Trophoblast cell (in vitro differentiated cells and primary cell): ENCODE data around the gene KIFC3.
A peak's percentile ranks its signal among the peaks of the same experiment; 100 is the strongest.
"Not testable (repeated sequence)": the region's sequence is repeated elsewhere in the genome, so short reads cannot be mapped to it uniquely, and the experiment has no call there.

Experiments used
- DNase-seq, 2 donors: peaks; one replicate each; pipeline ENCODE4 v3.0.0-alpha.2; 2016
- H2AFZ ChIP-seq: 2 replicates; pipeline ENCODE4 v1.6.1; 2013; ENCODE audit warnings: low read length, moderate library complexity, mild to moderate bottlenecking; ENCODE audit not compliant: insufficient read depth, poor library complexity
- H2AK5ac ChIP-seq: 2 replicates; pipeline ENCODE4 v1.6.1; 2013; ENCODE audit warnings: mild to moderate bottlenecking, low read length
- H2BK120ac ChIP-seq: 2 replicates; pipeline ENCODE4 v1.6.1; 2013; ENCODE audit warnings: low read length, mild to moderate bottlenecking, moderate library complexity; ENCODE audit not compliant: insufficient read depth, poor library complexity
- H2BK12ac ChIP-seq: 2 replicates; pipeline ENCODE4 v1.6.1; 2013; ENCODE audit warnings: mild to moderate bottlenecking, low read length, moderate library complexity
- H2BK5ac ChIP-seq: 2 replicates; pipeline ENCODE4 v1.6.1; 2013; ENCODE audit warnings: low read length, low read depth, moderate library complexity, mild to moderate bottlenecking; ENCODE audit not compliant: poor library complexity
- H3K14ac ChIP-seq: 2 replicates; pipeline ENCODE4 v1.6.1; 2013; ENCODE audit warnings: mild to moderate bottlenecking, low read length
- H3K18ac ChIP-seq: 2 replicates; pipeline ENCODE4 v1.6.1; 2013; ENCODE audit warnings: mild to moderate bottlenecking, low read length
- H3K23ac ChIP-seq: 2 replicates; pipeline ENCODE4 v1.6.1; 2013; ENCODE audit warnings: low read length
- H3K27ac ChIP-seq: 2 replicates; pipeline ENCODE4 v1.5.1; 2013; ENCODE audit warnings: low read depth, mild to moderate bottlenecking, inconsistent platforms, low read length, moderate library complexity
- H3K27me3 ChIP-seq: 2 replicates; pipeline ENCODE4 v1.6.1; 2013; ENCODE audit warnings: inconsistent platforms, mild to moderate bottlenecking, low read length, moderate library complexity; ENCODE audit not compliant: insufficient read depth
- H3K36me3 ChIP-seq, 2 experiments: 1 replicate in 1 of 2; 2 replicates in 1 of 2; pipeline ENCODE4 v1.6.1; 2013; ENCODE audit warnings: low read length in 2 of 2, mild to moderate bottlenecking in 2 of 2, moderate library complexity in 1 of 2; ENCODE audit not compliant: insufficient read depth in 2 of 2, control insufficient read depth in 1 of 2
- H3K4ac ChIP-seq: 2 replicates; pipeline ENCODE4 v1.6.1; 2013; ENCODE audit warnings: low read depth, mild to moderate bottlenecking, low read length, moderate library complexity
- H3K4me1 ChIP-seq, 2 experiments: 1 replicate in 1 of 2; 2 replicates in 1 of 2; pipeline ENCODE4 v1.6.1; 2013; ENCODE audit warnings: low read length in 2 of 2, mild to moderate bottlenecking in 2 of 2, moderate library complexity in 1 of 2; ENCODE audit not compliant: insufficient read depth in 2 of 2, control insufficient read depth in 1 of 2
- H3K4me2 ChIP-seq: 2 replicates; pipeline ENCODE4 v1.6.1; 2013; ENCODE audit warnings: inconsistent platforms, mild to moderate bottlenecking, low read length, moderate library complexity
- H3K4me3 ChIP-seq: 2 replicates; pipeline ENCODE4 v1.5.1; 2013; ENCODE audit warnings: mild to moderate bottlenecking, low read depth, low read length, inconsistent platforms
- H3K79me1 ChIP-seq: one replicate; pipeline ENCODE4 v1.6.1; 2013; ENCODE audit warnings: low read length
- H3K79me2 ChIP-seq: 2 replicates; pipeline ENCODE4 v1.6.1; 2013; ENCODE audit warnings: low read length, mild to moderate bottlenecking; ENCODE audit not compliant: control insufficient read depth, insufficient read depth, poor library complexity
- H3K9ac ChIP-seq: 2 replicates; pipeline ENCODE4 v1.6.1; 2013; ENCODE audit warnings: mild to moderate bottlenecking, low read length
- H3K9me3 ChIP-seq: 2 replicates; pipeline ENCODE4 v1.6.1; 2013; ENCODE audit warnings: low read depth, mild to moderate bottlenecking, control low read depth, inconsistent platforms, low read length; ENCODE audit not compliant: insufficient read depth
- H4K12ac ChIP-seq: 2 replicates; pipeline ENCODE4 v1.6.1; 2013; ENCODE audit warnings: low read depth, mild to moderate bottlenecking, low read length, moderate library complexity
- H4K8ac ChIP-seq: 2 replicates; pipeline ENCODE4 v1.6.1; 2013; ENCODE audit warnings: low read depth, mild to moderate bottlenecking, low read length, moderate library complexity
- H4K91ac ChIP-seq: one replicate; pipeline ENCODE4 v1.6.1; 2013; ENCODE audit warnings: low read depth, mild to moderate bottlenecking, low read length, moderate library complexity
- WGBS: extraction: QIAGEN DNeasy Blood & Tissue Kit; methylation state at CpG from one replicate; pipeline ENCODE4 v1.1.7; 2013; ENCODE audit warnings: missing lambda C conversion rate; ENCODE audit not compliant: insufficient read length, insufficient coverage; ENCODE audit errors: extremely low coverage; 5-methylcytosine and 5-hydroxymethylcytosine counted together

KIFC3 gene

GRCh38 chr16:57813466-57813865 lies 11.2 kb upstream of the KIFC3 start:
- Histone ChIP-seq H3K4me3 (no peak overlapping the region), H3K9ac (no peak overlapping the region), H3K79me2 (peaks cover 5% of the 10 kb centered on the region), H4K12ac (no peak overlapping the region), H3K36me3 (no peaks in the 10 kb centered on the region), H3K4ac (no peak overlapping the region), H3K79me1 (peaks cover 32% of the 10 kb centered on the region), H3K23ac (no peak overlapping the region), H3K4me1 (peaks cover 40 to 45% of the 10 kb centered on the region in 2 experiments), H2AFZ (no peak overlapping the region), H3K18ac (no peak overlapping the region), H2AK5ac (no peak overlapping the region), H2BK5ac (no peak overlapping the region), H4K91ac (peak overlapping the region; percentile 19), H3K9me3 (no peaks in the 10 kb centered on the region), H3K14ac (no peak overlapping the region), H2BK120ac (no peak overlapping the region), H4K8ac (no peak overlapping the region), H2BK12ac (no peak overlapping the region), H3K27me3 (no peaks in the 10 kb centered on the region), H3K4me2 (no peak overlapping the region), H3K27ac (no peak overlapping the region)
- no CpG with 5 or more reads among the region's 8 CpGs for WGBS
- DNase-seq = no peak

- not testable (repeated sequence) for H2AK5ac ChIP-seq, H3K27me3 ChIP-seq, H3K9me3 ChIP-seq, H3K4me3 ChIP-seq, H4K12ac ChIP-seq, H3K18ac ChIP-seq, DNase-seq, H3K9ac ChIP-seq, H3K23ac ChIP-seq, H4K91ac ChIP-seq, H4K8ac ChIP-seq, H2BK120ac ChIP-seq, H3K36me3 ChIP-seq, H2BK5ac ChIP-seq, H3K4ac ChIP-seq, H2BK12ac ChIP-seq, H3K27ac ChIP-seq, H3K4me2 ChIP-seq, H3K14ac ChIP-seq, H2AFZ ChIP-seq, H3K79me2 ChIP-seq
- peaks cover 26% of the 10 kb centered on the region for H3K79me1 ChIP-seq
- peaks cover 36 to 40% of the 10 kb centered on the region in 2 experiments for H3K4me1 ChIP-seq
- no CpG with 5 or more reads among the region's 8 CpGs for WGBS
These were observed 9.0 kb upstream of the KIFC3 start for GRCh38 chr16:57811340-57811739.

- peaks cover 18% of the 10 kb centered on the region for H3K79me1 ChIP-seq
- no peak overlapping the region for H3K4ac ChIP-seq
- peaks cover under 1% of the 10 kb centered on the region for H3K79me2 ChIP-seq
- peak overlapping the region; percentile 58 for H4K91ac ChIP-seq
- H4K8ac ChIP-seq = peak overlapping the region; percentile 24
- no peak overlapping the region for H3K18ac ChIP-seq
- peak overlapping the region; percentile 43 for H2AK5ac ChIP-seq
- H3K4me2 ChIP-seq = peak overlapping the region; percentile 6
- H3K4me3 ChIP-seq = no peak overlapping the region
- no peaks in the 10 kb centered on the region for H3K27me3 ChIP-seq
- peak overlapping the region; percentile 45 for H2BK12ac ChIP-seq
- H3K9ac ChIP-seq = no peak overlapping the region
- WGBS = no CpG with 5 or more reads among the region's 14 CpGs
- H2AFZ ChIP-seq = peak overlapping the region; percentile 23
- H3K9me3 ChIP-seq = no peaks in the 10 kb centered on the region
- peaks cover 28 to 32% of the 10 kb centered on the region in 2 experiments for H3K4me1 ChIP-seq
- peak overlapping the region; percentile 5 for H3K14ac ChIP-seq
- DNase-seq = peak; percentile 84 to 85
- no peak overlapping the region for H4K12ac ChIP-seq
- H2BK120ac ChIP-seq = peak overlapping the region; percentile 4
- no peaks in the 10 kb centered on the region for H3K36me3 ChIP-seq
- no peak overlapping the region for H3K27ac ChIP-seq
- H2BK5ac ChIP-seq = peak overlapping the region; percentile 7
- H3K23ac ChIP-seq = no peak overlapping the region
These were observed 8.1 kb upstream of the KIFC3 start for GRCh38 chr16:57810197-57811031.

- H3K4me2 ChIP-seq = no peak overlapping the region
- peak overlapping the region; percentile 4 for H2BK120ac ChIP-seq
- peak overlapping the region; percentile 45 for H2BK12ac ChIP-seq
- no CpG with 5 or more reads among the region's 15 CpGs for WGBS
- H3K27ac ChIP-seq = no peak overlapping the region
- peak overlapping the region; percentile 7 for H2BK5ac ChIP-seq
- peak; percentile 50 to 52 for DNase-seq
- H3K79me1 ChIP-seq = peaks cover 12% of the 10 kb centered on the region
- H3K79me2 ChIP-seq = no peaks in the 10 kb centered on the region
- H3K4me3 ChIP-seq = no peak overlapping the region
- no peak overlapping the region for H3K4ac ChIP-seq
- peak overlapping the region; percentile 58 for H4K91ac ChIP-seq
- peak overlapping the region; percentile 5 for H3K14ac ChIP-seq
- no peaks in the 10 kb centered on the region for H3K9me3 ChIP-seq
- no peak overlapping the region for H3K23ac ChIP-seq
- H3K18ac ChIP-seq = peak overlapping the region; percentile 31
- no peaks in the 10 kb centered on the region for H3K36me3 ChIP-seq
- H4K12ac ChIP-seq = no peak overlapping the region
- no peaks in the 10 kb centered on the region for H3K27me3 ChIP-seq
- H2AK5ac ChIP-seq = peak overlapping the region; percentile 43
- peak overlapping the region; percentile 24 for H4K8ac ChIP-seq
- no peak overlapping the region for H3K9ac ChIP-seq
- peak overlapping the region; percentile 23 for H2AFZ ChIP-seq
- H3K4me1 ChIP-seq = peaks cover 27 to 28% of the 10 kb centered on the region in 2 experiments
These were observed 7.2 kb upstream of the KIFC3 start for GRCh38 chr16:57809276-57810196.
